Activated CD8-positive, alpha-beta memory T cell treated with anti-CD3 and anti-CD28 coated beads, Interleukin-2, amount 50 U/mL, for 24 hours (primary cell): ENCODE results near the gene RPL39L.

ENCODE experiments used
- DNase-seq: peaks from one replicate; pipeline ENCODE4 v3.0.0-alpha.2; 2020; ENCODE audit errors: extremely low read depth

RPL39L gene

GRCh38 chr3:187098923-187099512 lies 40.3 kb downstream of the RPL39L start:
- no peak for DNase-seq

- no peak for DNase-seq
Observed at GRCh38 chr3:187093320-187093719, 46.0 kb downstream of the RPL39L start.

GRCh38 chr3:187088701-187089100 lies 50.6 kb downstream of the RPL39L start:
- no peak for DNase-seq

GRCh38 chr3:187086831-187087230 lies 52.5 kb downstream of the RPL39L start:
- DNase-seq = no peak

- DNase-seq = no peak
Observed at GRCh38 chr3:187085933-187086332, 53.4 kb downstream of the RPL39L start.

GRCh38 chr3:187085021-187085666 lies 54.2 kb downstream of the RPL39L start:
- DNase-seq = no peak

- DNase-seq = no peak
Observed at GRCh38 chr3:187084580-187084979, 54.7 kb downstream of the RPL39L start.

GRCh38 chr3:187084126-187084525 lies 55.2 kb downstream of the RPL39L start:
- DNase-seq = no peak

- DNase-seq = no peak
Observed at GRCh38 chr3:187082758-187083375, 56.4 kb downstream of the RPL39L start.

GRCh38 chr3:187080799-187081450 lies 58.4 kb downstream of the RPL39L start:
- no peak for DNase-seq

- DNase-seq = no peak
Observed at GRCh38 chr3:187079090-187080022, 59.9 kb downstream of the RPL39L start.

GRCh38 chr3:187077537-187077936 lies 61.8 kb downstream of the RPL39L start:
- no peak for DNase-seq

GRCh38 chr3:187077085-187077484 lies 62.2 kb downstream of the RPL39L start:
- DNase-seq = no peak

- DNase-seq = no peak
Observed at GRCh38 chr3:187076297-187076696, 63.0 kb downstream of the RPL39L start.

- no peak for DNase-seq
Observed at GRCh38 chr3:187074846-187075245, 64.5 kb downstream of the RPL39L start.

GRCh38 chr3:187073581-187074098 lies 65.7 kb downstream of the RPL39L start:
- no peak for DNase-seq

- DNase-seq = no peak
Observed at GRCh38 chr3:187072511-187072910, 66.8 kb downstream of the RPL39L start.

- no peak for DNase-seq
Observed at GRCh38 chr3:187072102-187072501, 67.2 kb downstream of the RPL39L start.
